ENCODE measurements around the gene CNIH1.
"Not testable (repeated sequence)": the region's sequence is repeated elsewhere in the genome, so short reads cannot be mapped to it uniquely, and the experiment has no call there.

The CNIH1 gene

GRCh38 chr14:54467280-54467679 is 26.1 kb upstream of the CNIH1 start:
- no peak for DNase-seq (ENCODE audit: low read depth)

- no peak for DNase-seq (ENCODE audit: low read depth)
These were observed 24.5 kb upstream of the CNIH1 start for GRCh38 chr14:54465654-54466053.

GRCh38 chr14:54462048-54462447 is 20.9 kb upstream of the CNIH1 start:
- DNase-seq (ENCODE audit: low read depth), result no peak

- DNase-seq (ENCODE audit: low read depth), result no peak
These were observed 17.9 kb upstream of the CNIH1 start for GRCh38 chr14:54459106-54459505.

GRCh38 chr14:54458536-54458935 is 17.4 kb upstream of the CNIH1 start:
- DNase-seq (ENCODE audit: low read depth), result not testable (repeated sequence)

GRCh38 chr14:54457609-54457996 is 16.4 kb upstream of the CNIH1 start:
- no peak for DNase-seq (ENCODE audit: low read depth)

- DNase-seq (ENCODE audit: low read depth), result not testable (repeated sequence)
These were observed 15.8 kb upstream of the CNIH1 start for GRCh38 chr14:54456820-54457608.

GRCh38 chr14:54455363-54455762 is 14.2 kb upstream of the CNIH1 start:
- DNase-seq (ENCODE audit: low read depth), result no peak

- not testable (repeated sequence) for DNase-seq (ENCODE audit: low read depth)
These were observed 12.8 kb upstream of the CNIH1 start for GRCh38 chr14:54453990-54454389.

- DNase-seq (ENCODE audit: low read depth), result no peak
These were observed 12.1 kb upstream of the CNIH1 start for GRCh38 chr14:54453252-54453651.

- DNase-seq (ENCODE audit: low read depth), result no peak
These were observed 10.8 kb upstream of the CNIH1 start for GRCh38 chr14:54451961-54452360.

- DNase-seq (ENCODE audit: low read depth), result no peak
These were observed 10.0 kb upstream of the CNIH1 start for GRCh38 chr14:54451121-54451601.

GRCh38 chr14:54450535-54450934 is 9.4 kb upstream of the CNIH1 start:
- no peak for DNase-seq (ENCODE audit: low read depth)

GRCh38 chr14:54447231-54447692 is 6.1 kb upstream of the CNIH1 start:
- DNase-seq (ENCODE audit: low read depth), result no peak

GRCh38 chr14:54446161-54446693 is 5.1 kb upstream of the CNIH1 start:
- DNase-seq (ENCODE audit: low read depth), result no peak

- no peak for DNase-seq (ENCODE audit: low read depth)
These were observed 3.5 kb upstream of the CNIH1 start for GRCh38 chr14:54444681-54445080.

GRCh38 chr14:54443981-54444380 is 2.8 kb upstream of the CNIH1 start:
- no peak for DNase-seq (ENCODE audit: low read depth)

GRCh38 chr14:54442961-54443360 is 1.8 kb upstream of the CNIH1 start:
- DNase-seq (ENCODE audit: low read depth), result not testable (repeated sequence)

- DNase-seq (ENCODE audit: low read depth), result no peak
These were observed 700 bp downstream of the CNIH1 start for GRCh38 chr14:54440476-54440872.

GRCh38 chr14:54440037-54440436 is 1.1 kb downstream of the CNIH1 start:
- no peak for DNase-seq (ENCODE audit: low read depth)

- no peak for DNase-seq (ENCODE audit: low read depth)
These were observed 2.5 kb downstream of the CNIH1 start for GRCh38 chr14:54438703-54439102.

GRCh38 chr14:54437954-54438353 is 3.2 kb downstream of the CNIH1 start:
- DNase-seq (ENCODE audit: low read depth), result not testable (repeated sequence)

GRCh38 chr14:54435500-54435981 is 5.6 kb downstream of the CNIH1 start:
- no peak for DNase-seq (ENCODE audit: low read depth)

All from CMK (cell line).